H1 (cell line): ENCODE data around the gene PTHLH. TPM values are rescaled to one million over a fixed set of nuclear protein-coding genes. Genes with fewer than 3 reads are reported as not detected.

Experiments used
- CTCF ChIA-PET: fragments of 300-600 bp; sonication (Branson Sonifier 250); formaldehyde crosslinking; loops from one replicate; lab custom pipeline; 2021; ENCODE audit not compliant: partially characterized antibody; lab: Charles Lee
- POLR2A ChIA-PET: fragments of 300-600 bp; sonication (Branson Sonifier 250); formaldehyde crosslinking; loops from one replicate; lab custom pipeline; 2021; ENCODE audit warnings: inconsistent platforms; ENCODE audit not compliant: partially characterized antibody; lab: Charles Lee
- DNase-seq, 2 experiments: peaks; one replicate each; pipeline versions ENCODE4 v3.0.0 to v3.0.0-alpha.2; 2010 to 2022; ENCODE audit warnings: low spot score in 2 of 2, low read depth in 1 of 2, mixed read lengths in 1 of 2
- FAIRE-seq: peaks from 2 replicates; lab custom pipeline; 2011; peaks lifted over from hg19 to GRCh38; lab: Jason Lieb, UNC
- H2AFZ ChIP-seq: 2 replicates; pipeline ENCODE4 v1.8.1; 2012; ENCODE audit warnings: low read length, inconsistent platforms
- H2AK5ac ChIP-seq: 2 replicates; pipeline ENCODE4 v1.6.1; 2013; ENCODE audit warnings: low read depth, low read length
- H2BK120ac ChIP-seq: replicated peaks from 2 replicates; pipeline ENCODE3; 2013; ENCODE audit warnings: low read depth, low read length, inconsistent platforms
- H2BK12ac ChIP-seq: 2 replicates; pipeline ENCODE4 v1.6.1; 2013; ENCODE audit warnings: low read depth, low read length
- H2BK15ac ChIP-seq: 2 replicates; pipeline ENCODE4 v1.6.1; 2013; ENCODE audit warnings: low read length
- H2BK20ac ChIP-seq: 2 replicates; pipeline ENCODE4 v1.6.1; 2013; ENCODE audit warnings: low read length
- H2BK5ac ChIP-seq: 2 replicates; pipeline ENCODE4 v1.6.1; 2013; ENCODE audit warnings: low read depth, low read length
- H3K14ac ChIP-seq: 2 replicates; pipeline ENCODE4 v1.6.1; 2013; ENCODE audit warnings: inconsistent platforms; ENCODE audit not compliant: insufficient read length
- H3K18ac ChIP-seq: 2 replicates; pipeline ENCODE4 v1.6.1; 2013; ENCODE audit warnings: low read length; ENCODE audit errors: extremely low read depth
- H3K23ac ChIP-seq: 2 replicates; pipeline ENCODE4 v1.6.1; 2013; ENCODE audit warnings: inconsistent platforms; ENCODE audit not compliant: insufficient read length
- H3K23me2 ChIP-seq: 2 replicates; pipeline ENCODE4 v1.6.1; 2013; ENCODE audit warnings: low read depth, low read length
- H3K27ac ChIP-seq: 2 replicates; pipeline ENCODE4 v1.6.1; 2011; ENCODE audit warnings: low read depth, low read length, inconsistent platforms
- H3K27me3 ChIP-seq, 4 experiments: replicated peaks in 1 of 4; 1 replicate in 1 of 4; 2 replicates in 3 of 4; pipeline versions ENCODE4 v1.6.1 to v1.8.1; 2011 to 2013; ENCODE audit warnings: low read length in 3 of 4, mild to moderate bottlenecking in 3 of 4, inconsistent platforms in 2 of 4, mixed read lengths in 2 of 4, moderate library complexity in 1 of 4; ENCODE audit not compliant: control insufficient read depth in 3 of 4, insufficient read depth in 3 of 4; ENCODE audit errors: extremely low read depth in 1 of 4
- H3K36me3 ChIP-seq, 4 experiments: 2 replicates each; pipeline versions ENCODE4 v1.6.1 to v1.8.1; 2011 to 2013; ENCODE audit warnings: mild to moderate bottlenecking in 4 of 4, low read length in 3 of 4, moderate library complexity in 2 of 4, control low read depth in 1 of 4, inconsistent platforms in 1 of 4; ENCODE audit not compliant: insufficient read depth in 4 of 4, control insufficient read depth in 2 of 4
- H3K4ac ChIP-seq: replicated peaks from 2 replicates; pipeline ENCODE3; 2013; ENCODE audit warnings: low read length, low read depth, mixed read lengths, inconsistent platforms; ENCODE audit not compliant: insufficient read length
- H3K4me1 ChIP-seq, 4 experiments: replicated peaks in 1 of 4; 1 replicate in 1 of 4; 2 replicates in 3 of 4; pipeline versions ENCODE4 v1.6.1 to v1.8.1; 2011 to 2013; ENCODE audit warnings: low read length in 3 of 4, inconsistent platforms in 2 of 4, mixed read lengths in 1 of 4; ENCODE audit not compliant: insufficient read depth in 4 of 4, control insufficient read depth in 3 of 4
- H3K4me2 ChIP-seq, 2 experiments: 2 replicates each; pipeline versions ENCODE4 v1.6.1 to v1.8.1; 2011 to 2013; ENCODE audit warnings: low read depth in 2 of 2, low read length in 2 of 2, control low read depth in 1 of 2, inconsistent platforms in 1 of 2, mild to moderate bottlenecking in 1 of 2; ENCODE audit not compliant: insufficient read depth in 1 of 2
- H3K4me3 ChIP-seq, 4 experiments: fragments of 200-600, 300-600 bp in 1 of 4; sonication (generic), shearing (Covaris generic), sonication (Bioruptor Twin) in 1 of 4; 2 replicates each; pipeline versions ENCODE4 v1.5.1 to v1.8.1; 2011 to 2016; ENCODE audit warnings: low read length in 4 of 4, low read depth in 3 of 4, control low read depth in 2 of 4, inconsistent platforms in 2 of 4, mild to moderate bottlenecking in 2 of 4, mixed read lengths in 1 of 4, moderate library complexity in 1 of 4; ENCODE audit not compliant: insufficient read depth in 2 of 4; ENCODE audit errors: extremely low read depth in 1 of 4
- H3K56ac ChIP-seq: replicated peaks from 2 replicates; pipeline ENCODE3; 2013; ENCODE audit warnings: low read depth, mild to moderate bottlenecking, mixed read lengths, low read length, inconsistent platforms; ENCODE audit not compliant: insufficient read length
- H3K79me1 ChIP-seq: 2 replicates; pipeline ENCODE4 v1.6.1; 2013; ENCODE audit warnings: low read depth, low read length, control low read depth
- H3K79me2 ChIP-seq, 2 experiments: 2 replicates each; pipeline versions ENCODE4 v1.6.1 to v1.8.1; 2012 to 2013; ENCODE audit warnings: low read length in 2 of 2, mild to moderate bottlenecking in 2 of 2, inconsistent platforms in 1 of 2; ENCODE audit not compliant: insufficient read depth in 2 of 2, control insufficient read depth in 1 of 2
- H3K9ac ChIP-seq, 4 experiments: replicated peaks in 1 of 4; 1 replicate in 1 of 4; 2 replicates in 3 of 4; pipeline versions ENCODE4 v1.6.1 to v1.8.1; 2011 to 2013; ENCODE audit warnings: low read depth in 3 of 4, low read length in 3 of 4, control low read depth in 2 of 4, mild to moderate bottlenecking in 2 of 4, moderate library complexity in 2 of 4, inconsistent platforms in 1 of 4; ENCODE audit errors: extremely low read depth in 1 of 4
- H3K9me3 ChIP-seq, 2 experiments: 2 replicates each; pipeline versions ENCODE4 v1.6.1 to v1.8.1; 2012 to 2013; ENCODE audit warnings: mild to moderate bottlenecking in 2 of 2, moderate library complexity in 2 of 2, control low read depth in 1 of 2, inconsistent platforms in 1 of 2, low read depth in 1 of 2, low read length in 1 of 2, mixed read lengths in 1 of 2; ENCODE audit not compliant: insufficient read depth in 2 of 2
- H4K20me1 ChIP-seq, 2 experiments: replicated peaks in 1 of 2; 2 replicates each; pipeline versions ENCODE3 to v1.8.1; 2011 to 2013; ENCODE audit warnings: inconsistent platforms in 2 of 2, low read length in 2 of 2, mild to moderate bottlenecking in 1 of 2; ENCODE audit not compliant: insufficient read depth in 2 of 2, control insufficient read depth in 1 of 2
- H4K5ac ChIP-seq: 2 replicates; pipeline ENCODE4 v1.6.1; 2013; ENCODE audit warnings: low read length, low read depth, mixed read lengths, inconsistent platforms; ENCODE audit not compliant: insufficient read length
- H4K8ac ChIP-seq: 2 replicates; pipeline ENCODE4 v1.8.0; 2013; ENCODE audit warnings: mild to moderate bottlenecking, moderate library complexity, low read length, inconsistent platforms; ENCODE audit not compliant: insufficient read depth; ENCODE audit errors: extremely low read depth
- H4K91ac ChIP-seq: replicated peaks from 2 replicates; pipeline ENCODE3; 2013; ENCODE audit warnings: low read length, mixed read lengths, inconsistent platforms; ENCODE audit not compliant: insufficient read length
- BCL11A ChIP-seq, 2 experiments: IDR thresholded peaks; one replicate each; pipeline ENCODE4 v1.6.1; 2011; ENCODE audit warnings: low read depth in 2 of 2, low read length in 2 of 2, mild to moderate bottlenecking in 2 of 2
- TBP ChIP-seq: IDR thresholded peaks from 2 replicates; pipeline ENCODE4 v1.6.1; 2011; ENCODE audit warnings: low read depth, low read length, improper control_type of control experiment
- WGBS, 2 experiments: shearing (Covaris generic) in 1 of 2; methylation state at CpG; one replicate each; pipeline versions ENCODE4 v1.1.6 to v1.1.7; 2013 to 2015; ENCODE audit warnings: low lambda C conversion rate in 2 of 2, mixed read lengths in 2 of 2, inconsistent platforms in 1 of 2, low coverage in 1 of 2, missing lambda C conversion rate in 1 of 2; ENCODE audit not compliant: insufficient replicate concordance in 2 of 2, insufficient coverage in 1 of 2, insufficient read length in 1 of 2; ENCODE audit errors: extremely low coverage in 1 of 2, missing lambda C conversion rate in 1 of 2; 5-methylcytosine and 5-hydroxymethylcytosine counted together
- polyA plus RNA-seq, 7 experiments: library from polyadenylated mRNA; depleted of rRNA in 3 of 7; stranded (reverse) in 5 of 7; unstranded in 2 of 7; fragments of >200 nt in 5 of 7; fragments of 200-250 nt in 2 of 7; gene quantifications; 1 replicate in 5 of 7; 2 replicates in 1 of 7; 4 replicates in 1 of 7; pipeline versions ENCODE4 v1.2.1 to v1.2.3, GENCODE V29; 2011 to 2013; ENCODE audit warnings: missing spikeins in 2 of 7, mixed read lengths in 2 of 7
- total RNA-seq: library from RNA; stranded (reverse); fragmentation: NEBNext Ultra II Directional; extraction: Animal tissue kit (Norgen Biotek cat#: 25700); gene quantifications from 2 replicates; pipeline ENCODE4 v1.2.1, GENCODE V29; 2021

Gene PTHLH
- total and polyA plus RNA-seq, 2 of the 8 experiments (the other 6 are each of a cell fraction or from before 2014, with no cell fraction given): 0.32 TPM; not detected in 1

DNA sequence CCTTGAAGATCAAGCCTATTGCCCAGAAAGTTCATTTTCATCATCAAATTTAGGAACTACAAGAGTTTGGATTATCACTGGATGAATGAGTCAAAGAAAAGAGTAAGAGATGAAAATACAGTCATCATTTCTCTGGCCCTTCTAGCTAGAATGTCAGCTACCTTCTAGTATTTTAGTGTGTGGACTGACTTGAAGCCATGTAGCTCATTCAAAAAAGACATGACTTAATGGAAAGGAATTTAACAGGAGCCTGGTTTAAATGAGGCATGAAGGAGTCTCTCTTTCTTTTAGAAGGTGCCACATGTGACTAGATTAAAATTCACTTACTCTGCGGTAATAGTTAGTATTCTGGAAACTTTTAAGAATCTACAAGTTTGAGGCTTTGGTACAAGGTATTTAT is 7.1 kb downstream of the PTHLH start:
- H3K23ac ChIP-seq: no peak overlapping the region
- TF ChIP-seq BCL11A (IDR thresholded peaks at IDR 0.05; ENCODE audit: low read depth in 2 of 2, low read length in 2 of 2) (no peak), TBP (no peak)
- H2BK120ac ChIP-seq: no peak overlapping the region
- no peak overlapping the region for H3K4ac ChIP-seq
- peaks cover 20 to 47% (median 34%) of the 10 kb centered on the region in 4 experiments for H3K27me3 ChIP-seq
- H2BK20ac ChIP-seq: no peak overlapping the region
- no peaks in the 10 kb centered on the region for H3K9me3 ChIP-seq
- H3K4me3 ChIP-seq: no peak overlapping the region
- no peak overlapping the region for H4K5ac ChIP-seq
- no peak overlapping the region for H3K9ac ChIP-seq
- H3K56ac ChIP-seq: no peak overlapping the region
- no peak overlapping the region for H2BK15ac ChIP-seq
- H3K27ac ChIP-seq: no peak overlapping the region
- CTCF ChIA-PET: interaction anchor here (0.6 to 1.0 kb wide), 3 partner anchors 11 to 210 kb away, joined by 3 to 5 read pairs (median 3); no protein-coding TSS in a partner anchor
- no peak overlapping the region for H2AFZ ChIP-seq
- H2AK5ac ChIP-seq: no peak overlapping the region
- no peaks in the 10 kb centered on the region for H3K79me1 ChIP-seq
- POLR2A ChIA-PET: interaction anchor here (0.6 kb wide), 1 partner anchor 64 kb away, joined by 3 read pairs; no protein-coding TSS in a partner anchor
- H3K4me1 ChIP-seq: peaks cover 0 to 7% (median under 1%) of the 10 kb centered on the region in 4 experiments; a peak in 2 of 7 replicates
- no peak for DNase-seq
- H3K14ac ChIP-seq: no peak overlapping the region
- FAIRE-seq: no peak
- peaks cover 3 to 4% of the 10 kb centered on the region in 2 experiments for H4K20me1 ChIP-seq
- no peak overlapping the region for H2BK12ac ChIP-seq
- H3K79me2 ChIP-seq: no peaks in the 10 kb centered on the region
- no peak overlapping the region for H4K91ac ChIP-seq
- no peak overlapping the region for H3K4me2 ChIP-seq
- 0 out of 8 replicates have a peak, but pooled peaks cover 0 to 1% (median 0%) of the 10 kb centered on the region in 4 experiments for H3K36me3 ChIP-seq
- 46% methylated on average over 1 of the region's 1 CpG; no CpG with 5 or more reads in 1 of the 2 experiments for WGBS, 2 experiments
- H3K23me2 ChIP-seq: peaks cover 10% of the 10 kb centered on the region; the same call in 1 of the 2 replicates
- H3K18ac ChIP-seq: no peak overlapping the region
- H4K8ac ChIP-seq: no peak overlapping the region
- no peak overlapping the region for H2BK5ac ChIP-seq
